Mucosa of stomach (tissue), 1 donor: ENCODE results near the gene NKIRAS1.
"Not testable (repeated sequence)": the region's sequence is repeated elsewhere in the genome, so short reads cannot be mapped to it uniquely, and the experiment has no call there.

Experiments
- H3K27me3 ChIP-seq: one replicate; pipeline ENCODE4 v1.7.0; 2013; ENCODE audit warnings: mild to moderate bottlenecking, low read length; ENCODE audit not compliant: control insufficient read depth, insufficient read depth
- H3K36me3 ChIP-seq: one replicate; pipeline ENCODE4 v1.7.0; 2013; ENCODE audit warnings: low read length; ENCODE audit not compliant: control insufficient read depth, insufficient read depth
- H3K4me1 ChIP-seq: one replicate; pipeline ENCODE4 v1.7.0; 2013; ENCODE audit warnings: mild to moderate bottlenecking, low read length; ENCODE audit not compliant: control insufficient read depth, insufficient read depth
- H3K4me3 ChIP-seq: one replicate; pipeline ENCODE4 v1.7.0; 2013; ENCODE audit warnings: low read length
- H3K9ac ChIP-seq: one replicate; pipeline ENCODE4 v1.7.0; 2013; ENCODE audit warnings: mild to moderate bottlenecking, low read length, moderate library complexity
- H3K9me3 ChIP-seq: one replicate; pipeline ENCODE4 v1.7.0; 2013; ENCODE audit warnings: mild to moderate bottlenecking, low read length, moderate library complexity; ENCODE audit not compliant: control insufficient read depth
- donor health status: Pancreatic carcinoma.

The NKIRAS1 gene

GRCh38 chr3:23932571-23932970 is 15.8 kb upstream of the NKIRAS1 start:
- Histone ChIP-seq H3K4me1 (peaks cover 4% of the 10 kb centered on the region), H3K27me3 (no peaks in the 10 kb centered on the region), H3K9me3 (no peaks in the 10 kb centered on the region), H3K4me3 (no peak overlapping the region), H3K9ac (no peak overlapping the region), H3K36me3 (no peaks in the 10 kb centered on the region)

DNA sequence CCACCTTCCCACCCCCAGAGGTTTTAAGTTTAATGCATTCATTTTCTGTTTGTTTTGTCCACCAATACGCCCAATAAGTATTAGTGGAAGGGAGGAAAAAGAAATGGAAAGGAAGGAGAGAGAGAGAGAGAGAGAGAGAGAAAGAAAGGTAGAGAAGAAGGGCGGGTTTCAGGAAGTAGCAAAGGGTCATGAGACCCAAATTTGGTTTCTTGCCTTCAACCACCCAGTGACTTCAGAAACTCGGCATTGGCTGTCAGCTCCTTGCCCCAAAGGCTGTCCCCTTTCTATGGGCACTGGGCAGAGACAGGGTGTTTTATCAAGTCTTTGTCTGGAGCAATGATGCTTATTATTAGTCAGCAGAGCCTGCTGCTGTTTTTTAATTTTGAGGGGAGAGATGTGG is 14.8 kb upstream of the NKIRAS1 start:
- Histone ChIP-seq H3K9me3 (no peaks in the 10 kb centered on the region), H3K36me3 (no peaks in the 10 kb centered on the region), H3K4me3 (no peak overlapping the region), H3K4me1 (peaks cover 5% of the 10 kb centered on the region), H3K27me3 (no peaks in the 10 kb centered on the region), H3K9ac (no peak overlapping the region)

- H3K27me3 ChIP-seq, result no peaks in the 10 kb centered on the region
- no peak overlapping the region for H3K4me3 ChIP-seq
- H3K4me1 ChIP-seq, result peaks cover 5% of the 10 kb centered on the region
- no peak overlapping the region for H3K9ac ChIP-seq
- no peaks in the 10 kb centered on the region for H3K36me3 ChIP-seq
- no peaks in the 10 kb centered on the region for H3K9me3 ChIP-seq
Observed at GRCh38 chr3:23928524-23928923, 11.7 kb upstream of the NKIRAS1 start.

DNA sequence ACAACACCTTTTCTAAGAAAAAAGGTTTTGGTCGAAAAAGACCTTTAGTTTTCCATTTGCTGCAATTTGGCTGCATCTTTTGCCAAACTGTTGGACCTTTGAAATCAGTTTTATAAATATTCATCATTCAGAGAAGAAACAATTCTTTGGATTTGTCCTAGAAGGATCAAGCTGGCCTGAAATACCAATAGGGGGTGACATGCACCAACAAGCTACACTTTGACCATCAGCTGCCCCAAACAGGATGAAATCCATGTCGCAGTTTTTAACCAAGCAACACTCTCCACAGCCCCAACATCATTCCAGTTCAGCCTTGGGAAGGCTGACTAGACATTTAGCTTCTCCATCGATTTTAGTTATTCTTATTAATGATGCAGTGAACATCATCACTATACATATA is 9.9 kb upstream of the NKIRAS1 start:
- Histone ChIP-seq H3K4me1 (peaks cover 5% of the 10 kb centered on the region), H3K36me3 (no peaks in the 10 kb centered on the region), H3K27me3 (no peaks in the 10 kb centered on the region), H3K4me3 (no peak overlapping the region), H3K9me3 (no peaks in the 10 kb centered on the region), H3K9ac (no peak overlapping the region)

DNA sequence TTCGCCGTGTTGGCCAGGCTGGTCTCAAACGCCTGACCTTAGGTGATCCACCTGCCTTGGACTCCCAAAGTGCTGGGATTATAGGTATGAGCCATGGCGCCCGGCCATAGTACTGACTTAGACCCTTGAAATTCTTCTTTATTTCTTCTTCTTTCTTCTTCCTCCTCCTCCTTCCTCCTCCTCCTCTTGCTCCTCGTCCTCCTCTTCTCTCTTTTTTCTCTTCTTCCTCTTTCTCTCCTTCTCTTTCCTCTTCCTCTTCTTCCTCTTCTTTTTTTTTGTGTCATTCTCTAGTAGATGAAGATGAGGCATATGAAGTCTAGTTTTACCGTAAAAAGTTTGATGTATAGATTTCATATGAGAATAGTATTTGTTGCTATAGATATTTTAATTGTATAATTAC is 9.5 kb upstream of the NKIRAS1 start:
- Histone ChIP-seq H3K4me1 (peaks cover 8% of the 10 kb centered on the region), H3K27me3 (no peaks in the 10 kb centered on the region), H3K9ac (no peak overlapping the region), H3K4me3 (no peak overlapping the region), H3K9me3 (no peaks in the 10 kb centered on the region), H3K36me3 (no peaks in the 10 kb centered on the region)

- Histone ChIP-seq H3K9ac (no peak overlapping the region), H3K4me3 (no peak overlapping the region), H3K36me3 (peaks cover 6% of the 10 kb centered on the region), H3K9me3 (no peaks in the 10 kb centered on the region), H3K27me3 (no peaks in the 10 kb centered on the region), H3K4me1 (peaks cover 18% of the 10 kb centered on the region)
Observed at GRCh38 chr3:23923786-23924185, 7.0 kb upstream of the NKIRAS1 start.

GRCh38 chr3:23921052-23921511 is 4.3 kb upstream of the NKIRAS1 start:
- Histone ChIP-seq H3K36me3 (peaks cover 6% of the 10 kb centered on the region), H3K9me3 (no peaks in the 10 kb centered on the region), H3K4me3 (no peak overlapping the region), H3K4me1 (peaks cover 17% of the 10 kb centered on the region), H3K27me3 (no peaks in the 10 kb centered on the region), H3K9ac (no peak overlapping the region)

DNA sequence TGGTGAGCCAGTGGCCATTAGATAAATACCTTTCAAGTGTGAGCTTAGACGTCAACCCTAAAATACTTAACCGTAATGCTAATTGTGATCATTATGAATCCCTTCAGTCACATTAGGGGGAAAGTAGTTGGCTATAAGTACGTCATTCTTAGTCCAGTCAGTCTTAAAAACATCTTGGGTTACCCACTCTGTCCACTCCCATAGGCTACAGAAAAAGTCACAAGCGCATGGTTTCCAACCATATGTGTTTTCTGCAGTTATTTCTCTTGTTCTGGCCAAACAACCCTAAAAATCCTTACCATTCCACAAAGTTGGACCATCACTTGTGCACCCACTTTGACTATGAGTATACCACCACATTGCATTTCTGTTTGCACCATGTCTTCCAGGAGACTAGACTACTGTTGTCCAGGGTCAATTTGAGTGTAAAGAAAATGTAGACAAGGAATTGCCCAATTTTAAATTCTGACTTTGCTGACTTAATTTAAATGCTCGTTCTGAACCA is 3.4 kb upstream of the NKIRAS1 start:
- no peaks in the 10 kb centered on the region for H3K27me3 ChIP-seq
- no peaks in the 10 kb centered on the region for H3K9me3 ChIP-seq
- H3K4me1 ChIP-seq, result peaks cover 17% of the 10 kb centered on the region
- no peak overlapping the region for H3K9ac ChIP-seq
- H3K4me3 ChIP-seq, result no peak overlapping the region
- H3K36me3 ChIP-seq, result peaks cover 6% of the 10 kb centered on the region

DNA sequence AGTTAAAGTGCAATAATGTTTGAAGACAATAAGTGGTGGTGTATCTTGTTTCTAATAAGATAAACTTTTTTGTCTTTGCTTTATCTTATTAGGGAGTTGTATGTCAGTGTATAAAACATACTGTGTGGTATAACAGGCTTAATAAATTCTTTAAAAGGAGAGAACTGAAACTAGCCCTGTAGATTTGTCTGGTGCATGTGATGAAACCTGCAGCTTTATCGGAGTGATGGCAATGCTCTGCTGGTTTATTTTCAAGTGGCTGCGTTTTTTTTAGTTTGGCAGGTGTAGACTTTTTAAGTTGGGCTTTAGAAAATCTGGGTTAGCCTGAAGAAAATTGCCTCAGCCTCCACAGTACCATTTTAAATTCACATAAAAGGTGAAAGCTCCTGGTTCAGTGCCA is 2.8 kb upstream of the NKIRAS1 start:
- Histone ChIP-seq H3K4me1 (peaks cover 17% of the 10 kb centered on the region), H3K27me3 (no peaks in the 10 kb centered on the region), H3K9ac (no peak overlapping the region), H3K4me3 (no peak overlapping the region), H3K36me3 (peaks cover 6% of the 10 kb centered on the region), H3K9me3 (no peaks in the 10 kb centered on the region)

DNA sequence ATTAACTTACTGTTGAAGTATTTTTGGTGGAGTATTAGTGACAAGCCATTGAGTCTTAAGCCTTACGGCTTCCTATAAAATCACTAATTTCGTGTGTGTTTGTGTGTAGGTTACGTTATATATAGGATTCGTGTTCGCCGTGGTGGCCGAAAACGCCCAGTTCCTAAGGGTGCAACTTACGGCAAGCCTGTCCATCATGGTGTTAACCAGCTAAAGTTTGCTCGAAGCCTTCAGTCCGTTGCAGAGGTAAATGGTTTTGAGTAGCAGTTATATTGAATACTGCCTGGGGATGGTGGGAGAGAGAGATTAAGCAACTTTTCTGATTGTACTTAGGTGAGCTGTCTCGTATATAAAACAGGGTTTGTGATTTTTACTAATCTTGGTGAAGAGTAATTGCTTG is 1.5 kb upstream of the NKIRAS1 start:
- H3K9me3 ChIP-seq, H3K36me3 ChIP-seq, H3K27me3 ChIP-seq: not testable (repeated sequence)
- peak overlapping the region; percentile 91 for H3K9ac ChIP-seq
- H3K4me3 ChIP-seq, result peak overlapping the region; percentile 87
- H3K4me1 ChIP-seq, result peaks cover 17% of the 10 kb centered on the region

- H3K36me3 ChIP-seq, result not testable (repeated sequence)
- peaks cover 17% of the 10 kb centered on the region for H3K4me1 ChIP-seq
Observed at GRCh38 chr3:23917679-23918303, 1.0 kb upstream of the NKIRAS1 start.

DNA sequence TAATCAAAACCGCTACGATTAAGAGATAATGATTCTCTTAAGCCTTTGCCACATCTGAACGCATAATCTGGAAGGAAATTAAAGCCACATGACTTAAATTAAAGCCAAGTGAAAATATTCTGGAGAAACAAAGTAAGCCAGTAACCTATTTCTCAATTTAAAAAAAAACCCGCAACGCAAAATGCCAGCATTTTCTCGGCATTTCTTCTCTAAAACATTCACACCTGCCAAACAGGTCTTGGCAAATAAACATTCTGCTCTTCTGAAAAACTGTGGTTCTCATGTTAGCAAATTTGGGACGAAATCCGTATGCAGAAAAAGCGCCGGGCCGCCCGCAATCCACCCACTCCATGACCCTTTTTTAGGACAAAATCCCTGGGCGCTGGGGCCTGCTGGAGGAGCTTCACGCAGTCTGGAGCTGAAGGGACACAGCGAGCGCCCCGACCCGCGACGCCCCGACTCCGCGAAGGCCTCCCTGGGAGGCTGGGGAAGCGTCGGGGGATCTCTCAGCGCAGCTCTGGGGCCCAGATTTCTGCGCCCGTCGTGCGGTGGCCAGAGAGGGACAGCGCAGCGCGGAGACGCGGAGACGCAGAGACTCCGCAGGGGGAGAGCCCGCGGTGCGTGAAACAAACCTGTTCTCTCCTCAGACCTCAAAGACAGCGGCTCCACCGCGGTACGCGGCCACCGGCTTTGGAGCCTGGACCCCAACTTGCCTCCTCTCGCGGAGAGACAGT is 471 bp downstream of the NKIRAS1 start:
- no peaks in the 10 kb centered on the region for H3K27me3 ChIP-seq
- peaks cover 6% of the 10 kb centered on the region for H3K36me3 ChIP-seq
- peak overlapping the region; percentile 87 for H3K4me3 ChIP-seq
- no peaks in the 10 kb centered on the region for H3K9me3 ChIP-seq
- H3K9ac ChIP-seq, result peak overlapping the region; percentile 91
- peaks cover 15% of the 10 kb centered on the region for H3K4me1 ChIP-seq

More at GRCh38 chr3:23917679-23918303, 1.0 kb upstream of the NKIRAS1 start:
- not testable (repeated sequence) for H3K9me3 ChIP-seq, H3K27me3 ChIP-seq
- H3K4me3 ChIP-seq, result peak overlapping the region; percentile 87
- peak overlapping the region; percentile 91 for H3K9ac ChIP-seq
